ENCODE data around the gene MIER3. TPM values are rescaled to one million over a fixed set of nuclear protein-coding genes. Genes with fewer than 3 reads are reported as not detected.

The MIER3 gene
- total and polyA plus RNA-seq, 2 donors from 2014 or later, result 4.7 to 25.1 TPM

DNA sequence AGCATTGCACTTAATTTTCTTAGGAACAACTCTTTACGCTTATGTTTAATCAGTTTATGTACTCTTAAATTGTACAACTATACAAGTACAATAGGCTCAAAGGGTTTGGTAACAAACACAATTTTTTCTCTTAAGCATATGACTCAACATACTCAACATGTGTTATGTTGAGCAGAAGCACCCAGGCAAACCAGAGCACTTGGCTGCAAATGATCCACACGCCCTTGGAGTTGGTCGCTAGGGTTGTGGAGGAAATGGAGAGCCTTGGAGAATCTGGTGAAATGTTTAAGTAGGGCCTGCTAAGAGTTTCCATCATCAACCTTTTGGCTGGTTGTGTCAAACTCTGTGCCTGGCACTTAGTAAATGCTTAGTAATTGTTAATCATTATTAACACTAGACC, 25.1 kb upstream of the MIER3 start:
- Histone ChIP-seq H3K27ac (ENCODE audit: low read depth in 2 of 2, low read length in 2 of 2) (no peak overlapping the region), H3K4me3 (ENCODE audit: low read length in 3 of 3) (no peak overlapping the region), H3K9me3 (ENCODE audit: control insufficient read depth in 2 of 3, insufficient read depth in 1 of 3, low read length in 3 of 3) (no peaks in the 10 kb centered on the region), H3K9ac (ENCODE audit: low read length in 3 of 3) (no peak overlapping the region), H3K27me3 (ENCODE audit: control insufficient read depth, insufficient read depth, low read length) (no peaks in the 10 kb centered on the region), H3K4me1 (ENCODE audit: control insufficient read depth in 2 of 3, insufficient read depth in 2 of 3, low read depth in 1 of 3, low read length in 3 of 3) (no peaks in the 10 kb centered on the region), H3K36me3 (ENCODE audit: control insufficient read depth in 2 of 3, insufficient read depth in 3 of 3, low read length in 3 of 3) (no peaks in the 10 kb centered on the region)
- no peak for DNase-seq
- intact Hi-C loops (cut with DNase I), result no loop called here
- TF ChIP-seq, protein P1, sequence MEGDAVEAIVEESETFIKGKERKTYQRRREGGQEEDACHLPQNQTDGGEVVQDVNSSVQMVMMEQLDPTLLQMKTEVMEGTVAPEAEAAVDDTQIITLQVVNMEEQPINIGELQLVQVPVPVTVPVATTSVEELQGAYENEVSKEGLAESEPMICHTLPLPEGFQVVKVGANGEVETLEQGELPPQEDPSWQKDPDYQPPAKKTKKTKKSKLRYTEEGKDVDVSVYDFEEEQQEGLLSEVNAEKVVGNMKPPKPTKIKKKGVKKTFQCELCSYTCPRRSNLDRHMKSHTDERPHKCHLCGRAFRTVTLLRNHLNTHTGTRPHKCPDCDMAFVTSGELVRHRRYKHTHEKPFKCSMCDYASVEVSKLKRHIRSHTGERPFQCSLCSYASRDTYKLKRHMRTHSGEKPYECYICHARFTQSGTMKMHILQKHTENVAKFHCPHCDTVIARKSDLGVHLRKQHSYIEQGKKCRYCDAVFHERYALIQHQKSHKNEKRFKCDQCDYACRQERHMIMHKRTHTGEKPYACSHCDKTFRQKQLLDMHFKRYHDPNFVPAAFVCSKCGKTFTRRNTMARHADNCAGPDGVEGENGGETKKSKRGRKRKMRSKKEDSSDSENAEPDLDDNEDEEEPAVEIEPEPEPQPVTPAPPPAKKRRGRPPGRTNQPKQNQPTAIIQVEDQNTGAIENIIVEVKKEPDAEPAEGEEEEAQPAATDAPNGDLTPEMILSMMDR (IDR thresholded peaks at IDR 0.05; ENCODE audit: borderline replicate concordance, extremely low read depth, insufficient read depth), result no peak
- FAIRE-seq, result no peak

DNA sequence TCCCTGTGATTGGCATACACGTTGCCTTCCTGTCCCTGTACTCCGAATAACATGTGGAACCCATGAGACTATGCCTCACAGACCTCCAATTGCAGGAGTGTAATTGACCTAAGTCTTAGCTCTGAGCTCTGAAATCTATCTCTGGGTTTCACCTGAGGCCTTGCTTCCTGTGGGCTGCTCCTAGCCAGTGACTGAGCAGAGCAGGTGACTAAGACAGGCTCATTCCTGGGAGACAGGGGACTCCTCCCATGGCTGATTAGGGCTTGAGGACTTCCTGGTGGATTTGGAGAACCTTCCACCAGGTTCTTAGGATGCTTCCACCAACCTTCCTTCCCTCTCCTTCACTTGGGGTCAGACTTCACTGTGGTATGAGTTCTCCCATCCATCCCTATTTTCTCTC, 22.3 kb upstream of the MIER3 start:
- Histone ChIP-seq H3K9me3 (ENCODE audit: control insufficient read depth in 2 of 3, insufficient read depth in 1 of 3, low read length in 3 of 3) (no peaks in the 10 kb centered on the region), H3K4me3 (ENCODE audit: low read length in 3 of 3) (no peak overlapping the region), H3K27me3 (ENCODE audit: control insufficient read depth, insufficient read depth, low read length) (no peaks in the 10 kb centered on the region), H3K4me1 (ENCODE audit: control insufficient read depth in 2 of 3, insufficient read depth in 2 of 3, low read depth in 1 of 3, low read length in 3 of 3) (no peaks in the 10 kb centered on the region), H3K36me3 (ENCODE audit: control insufficient read depth in 2 of 3, insufficient read depth in 3 of 3, low read length in 3 of 3) (no peaks in the 10 kb centered on the region), H3K9ac (ENCODE audit: low read length in 3 of 3) (no peak overlapping the region), H3K27ac (ENCODE audit: low read depth in 2 of 2, low read length in 2 of 2) (no peak overlapping the region)
- intact Hi-C loops (cut with DNase I), result no loop called here
- DNase-seq (no peak), FAIRE-seq (no peak)
- TF ChIP-seq, protein P1 (IDR thresholded peaks at IDR 0.05; ENCODE audit: borderline replicate concordance, extremely low read depth, insufficient read depth), result no peak

DNA sequence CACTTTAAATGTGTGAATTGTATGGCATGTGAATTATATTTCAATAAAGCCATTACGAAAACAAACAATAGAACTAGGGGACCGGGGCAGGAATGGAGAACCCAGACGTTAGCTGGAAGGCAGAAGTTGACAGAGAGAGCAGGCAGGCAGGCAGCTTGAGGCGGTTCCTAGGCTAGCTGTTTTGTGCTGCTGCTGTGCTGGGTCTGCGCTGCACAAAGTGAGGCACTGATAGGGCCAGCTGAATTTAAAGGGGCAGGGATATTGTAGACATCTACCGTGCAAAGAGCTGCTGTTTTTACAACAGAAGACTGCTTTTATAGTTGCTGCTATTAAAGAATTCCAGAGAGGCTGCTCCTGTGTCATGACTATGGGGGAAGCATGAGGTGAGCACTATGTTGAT, 21.6 kb upstream of the MIER3 start:
- DNase-seq (no peak), FAIRE-seq (no peak)
- H3K9ac ChIP-seq (ENCODE audit: low read length in 3 of 3), result no peak overlapping the region
- no peaks in the 10 kb centered on the region for H3K27me3 ChIP-seq (ENCODE audit: control insufficient read depth, insufficient read depth, low read length)
- no peaks in the 10 kb centered on the region for H3K9me3 ChIP-seq (ENCODE audit: control insufficient read depth in 2 of 3, insufficient read depth in 1 of 3, low read length in 3 of 3)
- no peaks in the 10 kb centered on the region for H3K4me1 ChIP-seq (ENCODE audit: control insufficient read depth in 2 of 3, insufficient read depth in 2 of 3, low read depth in 1 of 3, low read length in 3 of 3)
- H3K36me3 ChIP-seq (ENCODE audit: control insufficient read depth in 2 of 3, insufficient read depth in 3 of 3, low read length in 3 of 3), result no peaks in the 10 kb centered on the region
- TF ChIP-seq, protein P1 (IDR thresholded peaks at IDR 0.05; ENCODE audit: borderline replicate concordance, extremely low read depth, insufficient read depth), result no peak
- H3K4me3 ChIP-seq (ENCODE audit: low read length in 3 of 3), result no peak overlapping the region
- intact Hi-C loops (cut with DNase I), result no loop called here
- no peak overlapping the region for H3K27ac ChIP-seq (ENCODE audit: low read depth in 2 of 2, low read length in 2 of 2)

DNA sequence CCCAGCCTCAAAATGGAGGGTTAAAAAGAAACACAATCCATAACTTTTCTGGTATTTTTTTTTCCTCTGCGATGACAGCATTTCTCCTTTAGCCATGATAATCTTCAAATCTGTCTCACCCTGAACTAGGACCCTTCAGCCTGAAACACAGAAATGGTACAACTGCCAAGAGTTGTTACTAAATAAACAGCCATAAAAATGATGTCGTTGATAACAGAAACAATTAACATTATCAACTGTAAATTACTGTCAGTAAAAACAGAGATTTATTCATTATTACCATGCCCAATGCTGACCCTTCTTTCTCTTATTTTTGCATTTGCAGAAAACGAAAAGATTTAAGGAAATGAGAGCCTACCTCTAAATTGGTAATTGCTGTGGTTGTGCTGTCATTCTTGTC, 19.4 kb upstream of the MIER3 start:
- Histone ChIP-seq H3K9ac (ENCODE audit: low read length in 3 of 3) (no peak overlapping the region), H3K27ac (ENCODE audit: low read depth in 2 of 2, low read length in 2 of 2) (no peak overlapping the region), H3K4me3 (ENCODE audit: low read length in 3 of 3) (no peak overlapping the region), H3K4me1 (ENCODE audit: control insufficient read depth in 2 of 3, insufficient read depth in 2 of 3, low read depth in 1 of 3, low read length in 3 of 3) (no peaks in the 10 kb centered on the region), H3K36me3 (ENCODE audit: control insufficient read depth in 2 of 3, insufficient read depth in 3 of 3, low read length in 3 of 3) (no peaks in the 10 kb centered on the region), H3K27me3 (ENCODE audit: control insufficient read depth, insufficient read depth, low read length) (no peaks in the 10 kb centered on the region), H3K9me3 (ENCODE audit: control insufficient read depth in 2 of 3, insufficient read depth in 1 of 3, low read length in 3 of 3) (no peaks in the 10 kb centered on the region)
- DNase-seq, result peak in 1 of 5 donors; percentile 9
- FAIRE-seq, result no peak
- TF ChIP-seq, protein P1 (IDR thresholded peaks at IDR 0.05; ENCODE audit: borderline replicate concordance, extremely low read depth, insufficient read depth), result no peak
- intact Hi-C loops (cut with DNase I), result no loop called here
